Measurements from ENCODE around the gene CTNNA3.

- TF ChIP-seq, protein P1, sequence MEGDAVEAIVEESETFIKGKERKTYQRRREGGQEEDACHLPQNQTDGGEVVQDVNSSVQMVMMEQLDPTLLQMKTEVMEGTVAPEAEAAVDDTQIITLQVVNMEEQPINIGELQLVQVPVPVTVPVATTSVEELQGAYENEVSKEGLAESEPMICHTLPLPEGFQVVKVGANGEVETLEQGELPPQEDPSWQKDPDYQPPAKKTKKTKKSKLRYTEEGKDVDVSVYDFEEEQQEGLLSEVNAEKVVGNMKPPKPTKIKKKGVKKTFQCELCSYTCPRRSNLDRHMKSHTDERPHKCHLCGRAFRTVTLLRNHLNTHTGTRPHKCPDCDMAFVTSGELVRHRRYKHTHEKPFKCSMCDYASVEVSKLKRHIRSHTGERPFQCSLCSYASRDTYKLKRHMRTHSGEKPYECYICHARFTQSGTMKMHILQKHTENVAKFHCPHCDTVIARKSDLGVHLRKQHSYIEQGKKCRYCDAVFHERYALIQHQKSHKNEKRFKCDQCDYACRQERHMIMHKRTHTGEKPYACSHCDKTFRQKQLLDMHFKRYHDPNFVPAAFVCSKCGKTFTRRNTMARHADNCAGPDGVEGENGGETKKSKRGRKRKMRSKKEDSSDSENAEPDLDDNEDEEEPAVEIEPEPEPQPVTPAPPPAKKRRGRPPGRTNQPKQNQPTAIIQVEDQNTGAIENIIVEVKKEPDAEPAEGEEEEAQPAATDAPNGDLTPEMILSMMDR (IDR thresholded peaks at IDR 0.05 in 8 of 11, conservative IDR thresholded peaks at IDR 0.05 in 3 of 11), result no peak
- TF ChIP-seq POLR2A (IDR thresholded peaks at IDR 0.05) (no peak), POLR2AphosphoS5 (IDR thresholded peaks at IDR 0.05) (no peak)
Observed at GRCh38 chr10:66242885-66243284, 1453.1 kb downstream of the CTNNA3 start.

Data from spleen (tissue), 7 donors.